ENCODE measurements around the gene GAMT.

The GAMT gene

GRCh38 chr19:1349211-1349610 lies 52.1 kb downstream of the GAMT start:
- TF ChIP-seq, protein P1, sequence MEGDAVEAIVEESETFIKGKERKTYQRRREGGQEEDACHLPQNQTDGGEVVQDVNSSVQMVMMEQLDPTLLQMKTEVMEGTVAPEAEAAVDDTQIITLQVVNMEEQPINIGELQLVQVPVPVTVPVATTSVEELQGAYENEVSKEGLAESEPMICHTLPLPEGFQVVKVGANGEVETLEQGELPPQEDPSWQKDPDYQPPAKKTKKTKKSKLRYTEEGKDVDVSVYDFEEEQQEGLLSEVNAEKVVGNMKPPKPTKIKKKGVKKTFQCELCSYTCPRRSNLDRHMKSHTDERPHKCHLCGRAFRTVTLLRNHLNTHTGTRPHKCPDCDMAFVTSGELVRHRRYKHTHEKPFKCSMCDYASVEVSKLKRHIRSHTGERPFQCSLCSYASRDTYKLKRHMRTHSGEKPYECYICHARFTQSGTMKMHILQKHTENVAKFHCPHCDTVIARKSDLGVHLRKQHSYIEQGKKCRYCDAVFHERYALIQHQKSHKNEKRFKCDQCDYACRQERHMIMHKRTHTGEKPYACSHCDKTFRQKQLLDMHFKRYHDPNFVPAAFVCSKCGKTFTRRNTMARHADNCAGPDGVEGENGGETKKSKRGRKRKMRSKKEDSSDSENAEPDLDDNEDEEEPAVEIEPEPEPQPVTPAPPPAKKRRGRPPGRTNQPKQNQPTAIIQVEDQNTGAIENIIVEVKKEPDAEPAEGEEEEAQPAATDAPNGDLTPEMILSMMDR (conservative IDR thresholded peaks at IDR 0.05; ENCODE audit: low read depth): no peak
- ChIA-PET CTCF (interaction anchor here (0.6 to 1.1 kb wide), 2 partner anchors 33 to 1288 kb away, joined by 3 to 4 read pairs; no protein-coding TSS in a partner anchor), POLR2A (ENCODE audit: low non-redundant PET) (no interaction called here)
- H3K27ac ChIP-seq: no peak overlapping the region
- no peak for DNase-seq (ENCODE audit: low spot score)
